GM18861 (cell line): ENCODE results near the gene EML1.

Experiments
- ATAC-seq: cut with Tn5 transposase; IDR thresholded peaks from one replicate; pipeline ENCODE4 v1.9.1; 2021; ENCODE audit not compliant: unreplicated experiment

Gene EML1

DNA sequence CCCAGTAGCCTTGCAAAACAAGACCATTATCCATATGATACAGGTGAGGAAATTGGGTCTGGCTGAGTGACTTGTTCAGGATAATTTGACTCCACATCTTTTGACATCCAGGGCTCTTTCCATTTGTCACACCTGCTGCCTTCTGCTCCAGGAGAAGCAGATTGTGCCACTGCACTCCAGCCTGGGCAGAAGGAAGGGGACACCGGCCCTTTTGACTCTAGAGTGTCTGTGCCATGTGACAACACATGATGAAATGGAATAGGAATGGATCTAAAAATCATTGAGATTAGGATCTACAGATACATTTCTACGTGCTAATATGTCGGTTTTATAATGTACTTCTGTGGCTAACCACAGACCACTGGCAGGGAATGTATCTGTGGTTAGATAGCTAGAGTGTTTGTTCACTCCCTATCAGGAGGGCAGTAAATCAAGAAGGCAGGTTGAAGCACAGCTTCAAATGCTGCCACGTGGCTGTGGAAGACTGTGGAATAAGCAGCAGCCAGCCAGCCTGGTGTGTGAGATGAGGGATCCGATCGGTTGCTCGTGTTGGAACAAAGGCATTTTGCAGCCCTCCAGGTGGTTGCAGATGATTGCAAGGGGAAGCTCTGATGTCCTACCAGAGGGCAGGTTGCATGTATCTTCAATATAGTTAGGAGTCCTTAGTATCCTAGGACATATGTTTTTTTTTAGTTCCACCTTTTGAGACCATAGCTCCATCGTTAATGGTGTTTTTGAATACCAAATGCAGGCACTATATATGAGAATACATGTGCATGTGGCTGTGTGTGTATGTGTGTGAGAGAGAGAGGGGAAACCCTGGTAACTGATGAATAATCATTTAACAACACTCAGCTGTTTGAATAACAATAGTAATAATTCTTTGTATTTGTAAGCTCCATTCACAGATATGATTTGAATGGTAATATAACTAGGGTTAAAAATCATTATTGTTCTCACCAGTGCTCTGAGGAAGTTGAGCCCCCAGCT, 28.6 kb downstream of the EML1 start:
- no peak for ATAC-seq

- ATAC-seq: no peak
Observed at GRCh38 chr14:99822800-99823455, 29.7 kb downstream of the EML1 start.

- ATAC-seq: no peak
Observed at GRCh38 chr14:99824776-99825175, 31.6 kb downstream of the EML1 start.

DNA sequence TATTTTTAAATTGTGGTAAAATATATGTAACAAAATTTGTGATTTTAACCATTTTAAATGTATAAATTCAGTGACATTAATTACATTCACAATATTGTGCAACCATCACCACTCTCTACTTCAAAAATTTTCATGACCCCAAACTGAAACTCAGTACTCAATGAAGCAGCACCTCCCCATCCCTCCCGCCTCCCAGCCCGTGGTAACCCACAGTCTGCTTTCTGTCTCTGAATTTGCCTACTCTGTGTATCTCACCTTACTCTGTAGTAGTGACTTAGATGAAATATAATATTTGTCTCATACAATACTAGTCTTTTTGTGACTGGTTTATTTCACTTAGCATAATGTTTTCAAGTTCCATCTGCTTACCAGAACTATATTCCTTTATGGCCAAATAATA, 36.2 kb downstream of the EML1 start:
- no peak for ATAC-seq

- ATAC-seq: no peak
Observed at GRCh38 chr14:99831303-99831702, 38.1 kb downstream of the EML1 start.

- no peak for ATAC-seq
Observed at GRCh38 chr14:99831903-99832685, 38.9 kb downstream of the EML1 start.

GRCh38 chr14:99837822-99838221, 44.6 kb downstream of the EML1 start:
- no peak for ATAC-seq

DNA sequence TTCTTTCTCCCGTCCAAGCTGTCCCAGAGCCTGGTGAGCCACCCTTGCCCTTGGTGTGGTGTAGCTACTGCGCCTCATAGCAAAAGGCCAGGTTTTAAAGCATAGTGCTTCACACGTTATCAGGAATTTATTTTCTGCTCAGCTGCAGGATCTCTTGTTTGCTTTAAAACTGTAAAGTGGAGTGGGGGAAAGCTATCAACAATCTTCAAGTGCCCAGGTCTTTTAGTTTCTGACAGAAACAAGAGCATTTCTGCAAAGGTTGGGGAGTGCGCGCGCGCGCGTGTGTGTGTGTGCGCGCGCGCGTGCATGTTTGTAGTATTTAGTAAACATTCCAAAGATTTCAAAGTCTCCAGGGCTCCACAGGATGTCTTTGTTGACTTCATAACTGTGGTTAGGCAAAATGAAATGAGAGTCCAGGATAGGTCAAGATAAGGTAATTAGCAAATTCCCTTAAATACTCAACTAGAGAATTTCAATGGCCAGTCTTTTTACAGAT, 45.5 kb downstream of the EML1 start:
- no peak for ATAC-seq

- no peak for ATAC-seq
Observed at GRCh38 chr14:99839696-99840095, 46.5 kb downstream of the EML1 start.

DNA sequence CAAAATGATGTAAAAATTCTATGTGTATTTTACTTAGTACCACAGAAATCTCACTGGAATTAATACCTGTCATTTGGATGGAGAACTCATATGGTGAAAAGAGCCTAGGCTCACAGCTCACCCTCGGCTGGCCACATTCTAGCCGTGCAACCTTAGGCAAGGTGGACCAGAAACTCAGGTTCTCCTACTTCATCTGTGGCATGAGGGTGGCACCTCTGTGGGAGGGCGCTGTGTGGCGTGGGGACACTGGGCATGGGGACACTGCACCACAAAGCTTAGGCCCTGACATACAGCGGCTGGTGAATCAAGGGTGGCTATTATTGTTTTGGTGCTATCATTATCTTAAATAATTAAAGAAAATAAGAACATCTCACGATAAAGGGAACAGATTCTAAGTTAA, 47.1 kb downstream of the EML1 start:
- no peak for ATAC-seq

- ATAC-seq: no peak
Observed at GRCh38 chr14:99840774-99841305, 47.6 kb downstream of the EML1 start.

- no peak for ATAC-seq
Observed at GRCh38 chr14:99841436-99842071, 48.3 kb downstream of the EML1 start.

- no peak for ATAC-seq
Observed at GRCh38 chr14:99842141-99842540, 48.9 kb downstream of the EML1 start.

DNA sequence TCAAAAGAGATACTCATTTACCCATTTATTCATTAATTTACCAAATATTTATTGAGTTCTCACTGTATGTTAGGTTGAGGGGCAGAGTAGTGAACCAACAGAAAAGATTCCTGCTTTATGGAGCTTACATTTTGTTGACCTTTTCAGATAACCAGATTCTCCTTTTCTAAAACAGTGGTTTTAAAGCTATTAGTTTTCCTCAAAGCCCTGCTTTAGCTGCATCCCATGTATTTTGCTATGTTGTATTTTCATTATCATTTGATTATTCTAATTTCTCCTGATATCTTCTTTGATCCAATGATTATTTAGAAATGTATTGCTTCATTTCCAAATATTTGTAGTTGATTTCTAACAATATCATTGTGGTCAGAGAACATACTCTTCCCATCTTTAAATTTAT, 53.6 kb downstream of the EML1 start:
- ATAC-seq: no peak

DNA sequence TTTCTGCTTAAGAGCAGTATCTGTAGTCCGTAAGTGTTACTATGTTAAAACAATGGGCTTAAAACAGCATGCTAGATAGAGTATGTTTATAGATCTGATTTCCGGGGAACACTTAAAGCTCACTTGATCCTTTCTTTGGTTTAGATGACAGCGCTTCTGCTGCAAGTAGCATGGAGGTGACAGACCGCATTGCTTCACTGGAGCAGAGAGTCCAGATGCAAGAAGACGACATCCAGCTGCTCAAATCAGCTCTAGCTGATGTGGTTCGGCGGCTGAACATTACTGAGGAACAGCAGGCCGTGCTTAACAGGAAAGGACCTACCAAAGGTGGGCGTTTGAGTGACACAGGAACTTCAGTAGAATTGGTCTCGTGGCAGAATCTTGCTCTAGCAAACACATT, 57.5 kb downstream of the EML1 start:
- ATAC-seq: no peak

DNA sequence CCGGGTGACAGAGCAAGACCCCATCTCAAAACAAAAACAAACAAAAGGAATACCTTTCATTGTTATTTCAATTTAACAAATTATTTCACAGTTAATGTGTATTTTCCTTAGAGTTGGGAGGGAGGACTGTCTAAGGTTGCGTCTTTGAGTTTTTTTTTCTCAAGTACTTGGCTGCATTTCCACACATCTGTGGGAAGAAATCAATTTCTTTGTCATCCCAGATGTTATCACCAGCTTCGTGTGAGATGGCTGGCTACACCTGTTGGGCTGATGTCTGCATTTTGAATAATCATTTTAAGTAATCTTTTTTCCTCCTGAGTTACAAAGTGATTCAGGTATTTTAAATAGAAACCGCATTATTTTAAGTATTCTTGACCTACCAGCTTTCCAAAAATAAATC, 59.4 kb downstream of the EML1 start:
- no peak for ATAC-seq

- no peak for ATAC-seq
Observed at GRCh38 chr14:99853206-99853605, 60.0 kb downstream of the EML1 start.

DNA sequence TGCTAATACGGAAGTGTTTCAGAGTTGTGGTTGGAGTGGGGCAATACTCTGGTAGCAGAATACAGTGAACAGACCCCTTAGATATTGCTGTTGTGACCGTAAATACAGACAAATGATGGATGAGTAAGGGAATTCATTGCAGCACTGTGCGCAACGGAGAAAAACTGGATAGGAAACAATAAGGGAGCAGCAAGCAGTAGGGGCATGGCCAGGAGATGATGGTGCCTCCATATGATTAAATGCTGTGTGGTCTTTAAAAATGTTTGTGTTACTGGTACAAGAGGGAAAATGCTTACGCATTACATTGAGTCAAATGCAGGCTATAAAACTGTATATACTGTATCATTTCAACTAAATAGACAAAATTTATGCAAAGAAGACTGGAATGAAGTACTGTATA, 61.6 kb downstream of the EML1 start:
- no peak for ATAC-seq

DNA sequence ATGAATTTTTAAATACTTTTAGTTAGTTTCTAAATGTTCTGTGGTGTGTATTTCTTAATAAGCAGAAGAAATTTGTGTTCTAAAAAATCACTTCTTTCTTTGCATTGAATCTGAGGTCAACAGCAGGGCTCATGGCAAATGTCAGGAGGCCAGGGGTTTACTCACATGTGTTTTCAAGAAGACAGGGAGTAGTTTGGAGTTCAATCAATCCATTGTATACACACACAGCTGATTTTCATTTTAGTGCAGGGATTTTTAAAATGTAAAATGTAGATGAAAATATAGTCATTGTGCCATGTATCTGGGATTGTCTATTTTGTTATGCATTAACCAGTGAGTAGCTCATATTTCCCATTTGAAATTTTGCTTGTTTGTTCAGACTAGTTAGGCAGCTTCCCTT, 62.1 kb downstream of the EML1 start:
- no peak for ATAC-seq

GRCh38 chr14:99857551-99857950, 64.3 kb downstream of the EML1 start:
- no peak for ATAC-seq

- ATAC-seq: no peak
Observed at GRCh38 chr14:99860219-99860618, 67.0 kb downstream of the EML1 start.
